HG03558 (cell line): ENCODE results near the gene GLYR1.
"Not testable (repeated sequence)": the region's sequence is repeated elsewhere in the genome, so short reads cannot be mapped to it uniquely, and the experiment has no call there.

ENCODE experiments used
- ATAC-seq: cut with Tn5 transposase; IDR thresholded peaks from one replicate; pipeline ENCODE4 v1.9.1; 2021; ENCODE audit warnings: moderate number of reproducible peaks; ENCODE audit not compliant: unreplicated experiment; ENCODE audit errors: extremely low read depth

GLYR1 gene

GRCh38 chr16:4846901-4847773 lies at the start of gene GLYR1, which contains the start of gene UBN1:
Gene GLYR1 (minus strand): TSS chr16:4847288. CDS start chr16:4847265, 23 bp downstream.
Gene UBN1 (plus strand): TSS chr16:4847481. CDS start chr16:4852918, 5,437 bp downstream.
- peak; percentile 78 for ATAC-seq

GRCh38 chr16:4896761-4897160 lies 49.7 kb upstream of the GLYR1 start:
- not testable (repeated sequence) for ATAC-seq

- no peak for ATAC-seq
Observed at GRCh38 chr16:4895366-4895765, 48.3 kb upstream of the GLYR1 start.

- ATAC-seq: no peak
Observed at GRCh38 chr16:4894276-4895150, 47.4 kb upstream of the GLYR1 start.

- no peak for ATAC-seq
Observed at GRCh38 chr16:4893103-4893862, 46.2 kb upstream of the GLYR1 start.

GRCh38 chr16:4892361-4893102 lies 45.4 kb upstream of the GLYR1 start:
- no peak for ATAC-seq

GRCh38 chr16:4891886-4892216 lies 44.8 kb upstream of the GLYR1 start:
- ATAC-seq: no peak

GRCh38 chr16:4891097-4891885 lies 44.2 kb upstream of the GLYR1 start:
- no peak for ATAC-seq

GRCh38 chr16:4890686-4891085 lies 43.6 kb upstream of the GLYR1 start:
- ATAC-seq: no peak

DNA sequence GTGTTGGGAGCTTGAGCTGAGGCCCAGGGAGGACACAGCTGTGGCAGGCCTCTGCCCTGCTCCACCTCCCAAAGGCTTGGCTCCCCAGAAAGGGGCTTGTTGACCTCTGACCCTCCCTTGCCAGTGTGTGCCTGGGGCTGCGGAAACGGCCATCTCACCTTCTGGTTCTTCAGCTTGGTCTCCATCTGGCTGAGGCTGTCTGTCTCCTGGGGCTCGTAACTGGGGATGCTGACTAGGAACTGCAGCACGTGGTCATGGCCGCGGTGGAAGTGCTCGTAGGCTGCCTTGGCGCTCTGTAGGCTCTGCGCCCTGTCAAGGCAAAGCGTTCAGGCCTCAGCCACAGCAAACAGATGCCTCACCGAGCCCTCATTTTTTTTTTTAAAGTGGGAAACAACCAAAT lies 42.9 kb upstream of the GLYR1 start:
- ATAC-seq: no peak

DNA sequence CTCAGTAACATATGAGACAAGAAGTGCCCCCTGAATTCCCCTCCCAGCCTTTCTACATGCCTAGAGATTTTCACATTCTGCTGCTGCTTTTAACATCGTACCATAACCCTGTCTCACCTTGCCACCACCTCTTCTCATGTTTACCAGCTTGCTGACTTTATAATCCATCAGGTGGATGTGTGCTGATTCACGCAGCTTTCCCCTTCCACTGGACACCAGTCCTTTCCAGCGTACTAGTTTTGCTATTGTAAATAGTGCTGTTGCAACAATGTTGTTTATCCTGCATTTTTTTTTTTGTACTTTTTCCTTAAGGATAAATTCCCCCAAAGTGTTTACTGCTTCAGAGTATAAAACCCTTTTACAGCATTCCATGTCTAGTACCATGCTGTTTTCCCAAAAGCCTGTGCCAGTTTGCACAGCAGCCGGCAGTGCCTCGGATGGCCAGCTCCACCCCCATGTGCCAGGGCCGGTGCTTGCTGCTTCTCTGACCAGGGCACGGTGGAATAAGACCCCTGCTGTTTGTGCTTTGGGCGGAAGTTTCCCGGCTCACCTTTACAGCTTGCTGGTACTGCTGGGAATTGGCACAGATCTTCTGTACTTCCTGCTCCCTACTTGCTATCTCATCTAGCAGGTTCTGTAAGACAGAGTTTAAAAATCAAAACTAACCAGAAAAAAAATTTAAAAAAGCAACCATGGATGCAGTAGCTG lies 41.5 kb upstream of the GLYR1 start:
- ATAC-seq: no peak

DNA sequence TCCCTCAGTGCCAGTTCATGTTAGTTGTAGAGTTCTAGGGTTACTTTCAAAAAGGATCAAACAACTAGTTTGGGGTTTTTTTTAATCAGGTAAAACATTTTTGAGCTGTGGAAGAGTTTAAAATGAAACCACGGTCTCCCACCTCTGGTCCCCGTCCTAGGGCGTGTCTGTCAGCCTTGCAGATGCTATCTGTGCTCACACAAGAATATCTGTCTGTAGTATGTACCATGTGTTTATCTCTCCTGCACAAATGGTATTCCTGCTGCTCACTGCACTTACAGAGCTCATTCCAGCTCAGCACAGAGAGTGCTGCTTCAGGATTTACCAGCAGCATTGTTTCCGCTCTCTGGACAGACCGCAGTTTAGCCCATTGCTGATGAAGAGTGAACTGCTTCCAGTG lies 39.1 kb upstream of the GLYR1 start:
- no peak for ATAC-seq

DNA sequence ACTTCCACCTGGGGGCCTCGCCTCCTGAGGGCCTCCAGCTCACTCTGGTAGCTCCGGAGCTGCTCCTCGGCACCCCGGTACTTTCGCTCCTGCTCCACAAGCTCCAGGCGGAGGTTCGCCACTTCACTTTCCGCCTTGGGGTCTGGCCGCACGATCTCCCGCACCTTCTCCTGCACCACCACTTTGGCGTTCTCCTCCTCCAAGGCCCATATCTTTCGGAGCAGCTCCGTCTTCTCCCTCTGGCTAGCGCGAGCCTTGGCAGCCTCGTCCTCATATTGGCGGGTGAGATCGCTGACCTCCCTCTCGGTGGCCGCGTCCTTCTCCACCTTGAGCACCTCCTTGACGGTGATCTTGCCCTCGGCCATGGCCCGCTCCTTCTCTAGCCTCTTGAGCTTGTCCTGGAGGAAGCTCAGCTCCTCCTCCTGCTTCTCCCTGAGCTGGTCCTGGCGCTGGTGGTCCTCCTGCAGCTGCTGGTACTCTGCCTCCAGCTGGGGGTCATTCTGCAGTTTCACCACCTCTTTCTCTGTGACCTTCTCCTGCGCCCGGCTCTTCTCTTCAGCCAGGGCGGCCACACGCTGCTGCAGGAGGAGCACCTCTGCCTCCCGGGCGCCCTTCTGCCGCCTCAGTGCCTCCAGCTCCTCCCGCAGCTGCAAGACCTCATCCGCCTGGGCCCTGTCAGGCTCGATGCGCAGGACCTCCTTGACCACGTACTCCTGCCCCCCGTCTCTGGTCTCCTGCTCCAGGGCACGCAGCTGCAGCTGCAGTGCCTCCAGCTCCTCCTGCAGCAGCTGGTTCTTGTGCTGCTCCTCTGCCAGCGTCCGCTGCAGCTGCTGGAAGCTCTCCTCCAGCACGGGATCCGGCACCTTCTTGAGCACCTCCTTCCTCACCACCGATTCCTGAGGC lies 38.1 kb upstream of the GLYR1 start:
- ATAC-seq: no peak

DNA sequence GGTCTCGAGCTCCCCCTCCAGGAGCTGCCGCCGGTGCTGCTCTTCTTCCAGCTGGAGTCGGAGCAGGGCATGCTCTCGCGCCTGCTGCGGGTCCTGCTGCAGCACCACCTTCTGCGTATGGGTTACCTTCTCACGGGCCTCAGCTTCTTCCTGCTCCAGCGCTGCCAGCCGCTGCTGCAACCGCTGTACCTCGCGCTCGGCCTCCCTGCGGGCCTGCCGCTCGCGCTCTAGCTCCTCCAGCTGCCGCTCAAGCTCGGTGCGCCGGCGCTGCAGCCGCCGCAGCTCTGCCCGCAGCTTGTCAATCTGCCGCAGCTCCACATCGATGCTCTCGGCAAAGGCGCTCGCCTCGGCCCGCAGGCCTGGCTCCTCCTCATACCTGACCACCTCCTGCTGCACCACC lies 37.1 kb upstream of the GLYR1 start:
- ATAC-seq: no peak

DNA sequence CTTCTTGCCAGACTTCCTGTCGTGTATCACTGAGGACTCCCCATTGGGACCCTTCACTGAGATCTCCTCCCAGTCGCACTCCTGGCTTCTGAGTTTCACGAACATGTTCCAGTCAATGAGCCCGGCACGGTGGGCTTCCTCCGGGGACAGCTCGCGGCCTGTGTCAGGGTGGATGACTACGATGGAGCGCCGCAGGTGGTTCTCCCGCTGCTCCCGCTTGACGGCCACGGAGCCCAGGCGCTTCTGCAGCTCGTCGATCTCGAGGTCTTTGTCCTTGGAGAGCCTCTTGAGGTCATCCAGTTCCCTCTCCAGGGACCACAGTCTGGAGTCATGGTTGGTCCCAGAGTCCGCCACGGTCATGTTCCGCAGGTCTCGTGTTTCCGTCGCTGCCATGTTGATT lies 36.4 kb upstream of the GLYR1 start:
- no peak for ATAC-seq

GRCh38 chr16:4882633-4883285 lies 35.7 kb upstream of the GLYR1 start:
- ATAC-seq: no peak
